A549 (cell line): Measurements from ENCODE around the gene DCTD. TPM values are rescaled to one million over a fixed set of nuclear protein-coding genes. Genes with fewer than 3 reads are reported as not detected.

Experiments
- ATAC-seq, 2 experiments: fragments of 200-7000 bp in 1 of 2; fragments of >200 bp in 1 of 2; cut with Nextera tagmentation in 1 of 2; cut with Tn5 transposase in 1 of 2; 3 replicates each; pipeline versions ENCODE4 v1.8.0 to v1.9.1; 2018 to 2020; ENCODE audit warnings: mild to moderate bottlenecking in 1 of 2, moderate library complexity in 1 of 2
- CTCF ChIA-PET: fragments of 300-600 bp; sonication (Branson Sonifier 250); formaldehyde crosslinking; extraction: SDS; loops from one replicate; lab custom pipeline; 2021; ENCODE audit warnings: antibody characterized with exemption, inconsistent platforms; lab: Yijun Ruan, JAX
- POLR2A ChIA-PET: fragments of 350-600 bp; formaldehyde crosslinking; extraction: SDS; loops from one replicate; lab custom pipeline; 2021; ENCODE audit warnings: antibody characterized with exemption, inconsistent platforms; lab: Yijun Ruan, JAX
- DNase-seq, 2 experiments: peaks; one replicate each; pipeline versions ENCODE4 v3.0.0 to v3.0.0-alpha.2; 2011 to 2016; ENCODE audit warnings: low read depth in 1 of 2, low spot score in 1 of 2
- FAIRE-seq: peaks from 2 replicates; lab custom pipeline; 2011; peaks lifted over from hg19 to GRCh38; lab: Jason Lieb, UNC
- H3K27ac ChIP-seq, 2 experiments: fragments of >200 bp; sonication (Bioruptor Twin); formaldehyde crosslinking; 3 replicates each; pipeline ENCODE4 v1.5.1; 2016 to 2017
- H3K4me1 ChIP-seq: fragments of >200 bp; sonication (Bioruptor Twin); formaldehyde crosslinking; 3 replicates; pipeline ENCODE4 v1.6.1; 2016
- H3K4me2 ChIP-seq: fragments of >200 bp; sonication (Bioruptor Twin); formaldehyde crosslinking; 3 replicates; pipeline ENCODE4 v1.6.1; 2016
- H3K4me3 ChIP-seq: fragments of >200 bp; sonication (Bioruptor Twin); formaldehyde crosslinking; 3 replicates; pipeline ENCODE4 v1.5.1; 2016
- H3K9me3 ChIP-seq: fragments of >200 bp; sonication (Bioruptor Twin); formaldehyde crosslinking; 3 replicates; pipeline ENCODE4 v1.6.1; 2016
- CEBPB ChIP-seq, 2 experiments: fragments of >200 bp in 1 of 2; sonication (Bioruptor Twin) in 1 of 2; formaldehyde crosslinking in 1 of 2; IDR thresholded peaks; 2 replicates each; pipeline ENCODE4 v1.6.1; 2012 to 2016
- FOXS1 ChIP-seq: fragments of 250-450 bp; sonication (Bioruptor Pico); IDR thresholded peaks from 2 replicates; pipeline ENCODE4 v1.5.0; 2020; ENCODE audit warnings: mild to moderate bottlenecking, moderate library complexity
- HDAC2 ChIP-seq: fragments of 200-600 bp; sonication (generic); IDR thresholded peaks from 2 replicates; pipeline ENCODE4 v1.6.1; 2016
- JUN ChIP-seq, 2 experiments: fragments of >200 bp; sonication (Bioruptor Twin); formaldehyde crosslinking; IDR thresholded peaks; 2 replicates in 1 of 2; 3 replicates in 1 of 2; pipeline ENCODE4 v1.6.1; 2016 to 2017
- JUNB ChIP-seq: fragments of >200 bp; sonication (Bioruptor Twin); formaldehyde crosslinking; IDR thresholded peaks from 2 replicates; pipeline ENCODE4 v1.6.1; 2016
- KDM1A ChIP-seq: fragments of 200-600 bp; sonication (generic); IDR thresholded peaks from 2 replicates; pipeline ENCODE4 v1.6.1; 2016; ENCODE audit warnings: low read depth, mild to moderate bottlenecking
- MAFK ChIP-seq: fragments of 450-650 bp; IDR thresholded peaks from 2 replicates; pipeline ENCODE4 v1.6.1; 2014; ENCODE audit not compliant: partially characterized antibody
- MAZ ChIP-seq: fragments of 150-350 bp; IDR thresholded peaks from 2 replicates; pipeline ENCODE4 v1.6.1; 2014; ENCODE audit warnings: antibody characterized with exemption, low read depth, low read length, borderline replicate concordance
- MYC ChIP-seq: IDR thresholded peaks from 2 replicates; pipeline ENCODE4 v1.6.1; 2012; ENCODE audit warnings: mild to moderate bottlenecking, inconsistent platforms, low read length, improper control_type of control experiment, borderline replicate concordance
- NFE2L2 ChIP-seq: fragments of 150-350 bp; conservative IDR thresholded peaks from 2 replicates; pipeline ENCODE4 v1.6.1; 2014; ENCODE audit warnings: low read length
- PHF8 ChIP-seq: fragments of 200-600 bp; sonication (generic); IDR thresholded peaks from 2 replicates; pipeline ENCODE4 v1.6.1; 2016; ENCODE audit warnings: low read depth, mild to moderate bottlenecking, antibody characterized with exemption, moderate library complexity, borderline replicate concordance
- POLR2A ChIP-seq: IDR thresholded peaks from 2 replicates; pipeline ENCODE4 v1.6.1; 2012; ENCODE audit warnings: mild to moderate bottlenecking, low read length
- RNF2 ChIP-seq: fragments of 200-600 bp; sonication (generic); IDR thresholded peaks from 2 replicates; pipeline ENCODE4 v1.6.1; 2016; ENCODE audit warnings: low read depth, mild to moderate bottlenecking, antibody characterized with exemption, moderate library complexity, borderline replicate concordance
- ZNF302 ChIP-seq: fragments of 250-450 bp; sonication (Bioruptor Pico); IDR thresholded peaks from 2 replicates; pipeline ENCODE4 v1.9.0; 2021; ENCODE audit warnings: inconsistent platforms, mild to moderate bottlenecking, moderate library complexity
- WGBS: methylation state at CpG from one replicate; pipeline ENCODE4 v1.1.6; 2017; ENCODE audit errors: missing lambda C conversion rate; 5-methylcytosine and 5-hydroxymethylcytosine counted together
- polyA minus RNA-seq: library from RNA; depleted of rRNA, polyadenylated mRNA; stranded (reverse); fragments of >200 nt; gene quantifications from 2 replicates; pipeline ENCODE4 v1.2.3, GENCODE V29; 2011; rRNA and poly(A)+ RNA removed
- polyA plus RNA-seq, 4 experiments: library from polyadenylated mRNA; depleted of rRNA in 3 of 4; stranded (reverse); fragments of >200 nt; fragmentation: RNase III in 1 of 4; extraction: RNeasy Plus Mini Kit Qiagen cat#74134 plus additional on column Dnase treatment in 1 of 4; gene quantifications; 2 replicates in 3 of 4; 3 replicates in 1 of 4; pipeline ENCODE4 v1.2.3, GENCODE V29; 2011 to 2017
- TF ChIP-seq, protein P1 (sequence below): fragments of >200 bp; sonication (Bioruptor Twin); formaldehyde crosslinking; IDR thresholded peaks from 3 replicates; pipeline ENCODE4 v1.6.1; 2016
- TF ChIP-seq, protein P2 (sequence below): fragments of >200 bp; sonication (Bioruptor Twin); formaldehyde crosslinking; IDR thresholded peaks from 3 replicates; pipeline ENCODE4 v1.5.1; 2016
- TF ChIP-seq, protein P3 (sequence below): IDR thresholded peaks from 2 replicates; pipeline ENCODE4 v1.6.1; 2012; ENCODE audit warnings: low read depth, borderline replicate concordance
- TF ChIP-seq, protein P4 (sequence below): IDR thresholded peaks from 2 replicates; pipeline ENCODE4 v1.6.1; 2012
- TF ChIP-seq, protein P5 (sequence below): fragments of 150-350 bp; IDR thresholded peaks from 2 replicates; pipeline ENCODE4 v1.6.1; 2014; ENCODE audit warnings: low read depth, mild to moderate bottlenecking, low read length

The DCTD gene
- 112 TPM in 2 replicates for polyA plus RNA-seq (2011; rRNA removed)
- polyA plus RNA-seq (2012; cell fraction: cytosol; rRNA removed): 58.5 and 70.6 TPM in 2 replicates
- 54.2 and 80.8 TPM in 2 replicates for polyA plus RNA-seq (2012; cell fraction: nucleus; rRNA removed)
- 74.4 to 77.2 TPM (median 76.9 TPM) in 3 replicates for polyA plus RNA-seq (2017; fragmentation: RNase III; extraction: RNeasy Plus Mini Kit Qiagen cat#74134 plus additional on column Dnase treatment)
- 51.2 and 53.8 TPM in 2 replicates for polyA minus RNA-seq

DNA sequence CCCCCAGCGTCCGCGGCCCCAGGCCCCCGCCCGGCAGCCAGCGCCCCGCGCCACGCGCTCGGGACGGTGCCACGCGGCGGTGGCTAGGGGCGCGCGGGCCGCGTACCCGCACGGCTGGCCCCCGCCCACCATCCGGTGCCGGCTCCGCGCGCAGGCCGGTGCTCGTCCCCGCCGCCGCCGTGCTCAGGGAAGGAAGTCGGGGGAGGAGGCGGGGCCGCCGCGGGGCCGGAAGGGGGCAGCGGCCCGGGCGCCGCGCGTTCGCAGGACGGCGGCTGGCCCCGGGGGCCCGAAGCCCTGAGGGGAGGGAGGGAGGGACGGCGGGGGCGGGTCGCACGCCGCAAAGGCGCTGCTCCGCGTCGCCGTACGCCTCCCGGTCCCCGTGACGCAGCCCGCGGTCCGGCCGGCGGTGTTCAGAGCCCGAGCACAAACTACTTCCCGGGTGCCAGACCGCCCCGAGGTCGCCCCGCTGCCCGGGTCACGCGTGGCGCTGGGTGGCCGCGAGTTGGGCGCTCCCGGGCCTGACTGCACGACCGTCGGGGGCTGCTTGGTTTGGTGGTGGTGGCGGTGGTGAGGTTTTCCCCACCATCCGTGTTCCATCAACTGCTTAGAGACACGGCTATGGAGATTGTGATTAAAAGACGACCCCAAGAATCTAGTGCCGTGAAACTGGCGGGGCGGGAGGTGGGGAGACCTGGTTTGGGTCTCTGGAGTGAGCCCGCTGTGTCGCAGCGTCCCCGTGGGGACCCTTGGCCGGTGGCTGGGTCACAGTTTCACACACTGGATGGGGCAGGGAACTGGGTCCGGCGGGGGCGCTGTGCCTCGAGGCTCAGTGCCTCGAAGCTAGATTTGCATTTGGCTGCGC lies at the start of gene DCTD:
Gene DCTD (minus strand): TSS at position 205 of the 862 bp plus-strand sequence. CDS start 1,818 bp downstream, outside the sequence.
- no peaks in the 10 kb centered on the region for H3K9me3 ChIP-seq
- peaks cover 9% of the 10 kb centered on the region; the same call in 2 of the 3 replicates for H3K4me1 ChIP-seq
- TF ChIP-seq ZNF302 (CRISPR knock-in tag) (no peak), POLR2A (peak; percentile 43), MYC (peak; percentile 77; the same call in 1 of the 2 replicates), JUNB (no peak), PHF8 (peak; percentile 44; the same call in 1 of the 2 replicates), JUN (IDR thresholded peaks at IDR 0.05) (peak; percentile 47 to 53; a peak in 2 of 5 replicates), MAFK (no peak), RNF2 (no peak), FOXS1 (CRISPR knock-in tag) (no peak)
- TF ChIP-seq, protein P1, sequence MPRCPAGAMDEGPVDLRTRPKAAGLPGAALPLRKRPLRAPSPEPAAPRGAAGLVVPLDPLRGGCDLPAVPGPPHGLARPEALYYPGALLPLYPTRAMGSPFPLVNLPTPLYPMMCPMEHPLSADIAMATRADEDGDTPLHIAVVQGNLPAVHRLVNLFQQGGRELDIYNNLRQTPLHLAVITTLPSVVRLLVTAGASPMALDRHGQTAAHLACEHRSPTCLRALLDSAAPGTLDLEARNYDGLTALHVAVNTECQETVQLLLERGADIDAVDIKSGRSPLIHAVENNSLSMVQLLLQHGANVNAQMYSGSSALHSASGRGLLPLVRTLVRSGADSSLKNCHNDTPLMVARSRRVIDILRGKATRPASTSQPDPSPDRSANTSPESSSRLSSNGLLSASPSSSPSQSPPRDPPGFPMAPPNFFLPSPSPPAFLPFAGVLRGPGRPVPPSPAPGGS: 0 out of 3 replicates have a peak, but pooled peaks have one; percentile 50
- TF ChIP-seq, protein P2, sequence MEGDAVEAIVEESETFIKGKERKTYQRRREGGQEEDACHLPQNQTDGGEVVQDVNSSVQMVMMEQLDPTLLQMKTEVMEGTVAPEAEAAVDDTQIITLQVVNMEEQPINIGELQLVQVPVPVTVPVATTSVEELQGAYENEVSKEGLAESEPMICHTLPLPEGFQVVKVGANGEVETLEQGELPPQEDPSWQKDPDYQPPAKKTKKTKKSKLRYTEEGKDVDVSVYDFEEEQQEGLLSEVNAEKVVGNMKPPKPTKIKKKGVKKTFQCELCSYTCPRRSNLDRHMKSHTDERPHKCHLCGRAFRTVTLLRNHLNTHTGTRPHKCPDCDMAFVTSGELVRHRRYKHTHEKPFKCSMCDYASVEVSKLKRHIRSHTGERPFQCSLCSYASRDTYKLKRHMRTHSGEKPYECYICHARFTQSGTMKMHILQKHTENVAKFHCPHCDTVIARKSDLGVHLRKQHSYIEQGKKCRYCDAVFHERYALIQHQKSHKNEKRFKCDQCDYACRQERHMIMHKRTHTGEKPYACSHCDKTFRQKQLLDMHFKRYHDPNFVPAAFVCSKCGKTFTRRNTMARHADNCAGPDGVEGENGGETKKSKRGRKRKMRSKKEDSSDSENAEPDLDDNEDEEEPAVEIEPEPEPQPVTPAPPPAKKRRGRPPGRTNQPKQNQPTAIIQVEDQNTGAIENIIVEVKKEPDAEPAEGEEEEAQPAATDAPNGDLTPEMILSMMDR: peak; percentile 35
- TF ChIP-seq, protein P3, sequence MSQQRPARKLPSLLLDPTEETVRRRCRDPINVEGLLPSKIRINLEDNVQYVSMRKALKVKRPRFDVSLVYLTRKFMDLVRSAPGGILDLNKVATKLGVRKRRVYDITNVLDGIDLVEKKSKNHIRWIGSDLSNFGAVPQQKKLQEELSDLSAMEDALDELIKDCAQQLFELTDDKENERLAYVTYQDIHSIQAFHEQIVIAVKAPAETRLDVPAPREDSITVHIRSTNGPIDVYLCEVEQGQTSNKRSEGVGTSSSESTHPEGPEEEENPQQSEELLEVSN: peak; percentile 31; the same call in 1 of the 2 replicates
- TF ChIP-seq, protein P4, sequence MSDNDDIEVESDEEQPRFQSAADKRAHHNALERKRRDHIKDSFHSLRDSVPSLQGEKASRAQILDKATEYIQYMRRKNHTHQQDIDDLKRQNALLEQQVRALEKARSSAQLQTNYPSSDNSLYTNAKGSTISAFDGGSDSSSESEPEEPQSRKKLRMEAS: peak; percentile 38; the same call in 1 of the 2 replicates
- peak within 1 kb of the TSS; percentile 90 for H3K4me2 ChIP-seq
- H3K4me3 ChIP-seq: peak within 1 kb of the TSS; percentile 66
- ChIA-PET POLR2A (interaction anchor here (1.0 kb wide), 1 partner anchor 181 kb away, joined by 3 read pairs; the partner anchor contains the start of gene WWC2), CTCF (interaction anchor here (0.6 to 1.8 kb wide), 8 partner anchors 10 to 345 kb away, joined by 3 to 9 read pairs (median 4); no protein-coding TSS in a partner anchor)
- DNase-seq: peak in 1 of 2 experiments; percentile 52
- no peak for FAIRE-seq
- ATAC-seq: peak; percentile 84 to 91
- peak within 1 kb of the TSS; percentile 93 to 100 for H3K27ac ChIP-seq
- under 1% methylated on average over 20 of the region's 106 CpGs for WGBS

DNA sequence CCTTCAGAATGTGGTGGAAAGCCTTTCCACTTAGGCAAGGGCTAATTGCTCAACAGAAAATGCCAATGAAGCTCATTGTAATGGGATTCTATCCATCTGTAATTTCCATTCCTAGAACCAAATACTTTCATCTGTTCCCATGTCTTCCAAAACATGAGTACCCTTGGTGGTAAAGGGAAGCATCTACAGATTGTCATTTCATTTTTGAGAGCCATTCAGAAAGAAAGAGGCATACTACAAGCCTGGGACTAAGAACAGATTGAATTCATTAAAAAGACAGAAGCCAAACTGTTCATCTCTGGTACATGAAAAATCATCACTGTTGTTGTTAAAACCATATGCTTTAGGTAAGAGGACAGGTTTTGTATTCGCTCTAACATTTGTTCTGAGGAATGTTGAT lies 43.6 kb upstream of the DCTD start:
- Histone ChIP-seq H3K27ac (no peak overlapping the region), H3K9me3 (no peaks in the 10 kb centered on the region), H3K4me3 (no peak overlapping the region), H3K4me1 (no peaks in the 10 kb centered on the region), H3K4me2 (no peak overlapping the region)
- TF ChIP-seq, protein P2: no peak
- no peak for TF ChIP-seq NFE2L2
- TF ChIP-seq, protein P5, sequence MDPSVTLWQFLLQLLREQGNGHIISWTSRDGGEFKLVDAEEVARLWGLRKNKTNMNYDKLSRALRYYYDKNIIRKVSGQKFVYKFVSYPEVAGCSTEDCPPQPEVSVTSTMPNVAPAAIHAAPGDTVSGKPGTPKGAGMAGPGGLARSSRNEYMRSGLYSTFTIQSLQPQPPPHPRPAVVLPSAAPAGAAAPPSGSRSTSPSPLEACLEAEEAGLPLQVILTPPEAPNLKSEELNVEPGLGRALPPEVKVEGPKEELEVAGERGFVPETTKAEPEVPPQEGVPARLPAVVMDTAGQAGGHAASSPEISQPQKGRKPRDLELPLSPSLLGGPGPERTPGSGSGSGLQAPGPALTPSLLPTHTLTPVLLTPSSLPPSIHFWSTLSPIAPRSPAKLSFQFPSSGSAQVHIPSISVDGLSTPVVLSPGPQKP: no peak
- TF ChIP-seq HDAC2: no peak
- no peak for TF ChIP-seq CEBPB (IDR thresholded peaks at IDR 0.05)
- TF ChIP-seq MAZ: no peak
- TF ChIP-seq KDM1A: no peak
- ChIA-PET CTCF (interaction anchor here (1.4 kb wide), 1 partner anchor 302 kb away, joined by 3 read pairs; no protein-coding TSS in a partner anchor), POLR2A (no interaction called here)
- no peak for DNase-seq
- no peak for ATAC-seq
- 95% methylated on average over 1 of the region's 1 CpG for WGBS
- FAIRE-seq: no peak
